Spleen (tissue), 7 donors: ENCODE results near the gene XRCC4.

ENCODE experiments used
- POLR2AphosphoS5 ChIP-seq, 3 donors: sonication (generic); formaldehyde crosslinking; IDR thresholded peaks; one replicate each; pipeline ENCODE4 v1.5.1; 2017; ENCODE audit warnings: antibody characterized with exemption in 3 of 3
- TF ChIP-seq, protein P1 (sequence below), 11 experiments: fragments of 200-600 bp in 7 of 11; fragments of 450-650 bp in 4 of 11; sonication (generic) in 4 of 11; IDR thresholded peaks in 8 of 11; conservative IDR thresholded peaks in 3 of 11; 1 replicate in 7 of 11; 2 replicates in 4 of 11; pipeline versions ENCODE4 v1.4.0 to v1.8.0; 2016 to 2021; ENCODE audit warnings: antibody characterized with exemption in 11 of 11, inconsistent platforms in 4 of 11, mild to moderate bottlenecking in 1 of 11
- donor health status: DM: no; HTN: no; CAD: no; lungs with moderate emphysema.
- donor health status: DM: no; HTN: no; CAD: no.
- donor health status: DM: no; HTN: no; CAD: no.

DNA sequence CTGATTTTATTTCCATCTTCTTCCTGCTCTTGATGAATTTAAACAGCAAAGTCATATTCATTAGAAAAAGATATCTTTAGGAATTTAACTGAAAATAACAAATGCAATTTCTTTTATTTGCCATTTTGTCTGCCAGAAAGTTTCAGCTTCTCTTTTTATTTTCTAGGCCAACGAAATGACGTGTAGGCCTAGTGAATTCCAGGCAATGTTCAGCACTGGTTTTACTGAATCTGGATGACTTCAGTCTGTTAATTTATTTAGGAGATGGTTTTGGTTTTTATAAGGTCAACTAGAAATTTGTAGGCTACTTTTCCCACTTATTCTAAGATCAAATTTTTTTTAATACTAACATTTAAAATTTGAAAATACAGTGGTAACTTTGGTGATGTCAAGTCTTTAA, 265.1 kb downstream of the XRCC4 start:
- TF ChIP-seq, protein P1, sequence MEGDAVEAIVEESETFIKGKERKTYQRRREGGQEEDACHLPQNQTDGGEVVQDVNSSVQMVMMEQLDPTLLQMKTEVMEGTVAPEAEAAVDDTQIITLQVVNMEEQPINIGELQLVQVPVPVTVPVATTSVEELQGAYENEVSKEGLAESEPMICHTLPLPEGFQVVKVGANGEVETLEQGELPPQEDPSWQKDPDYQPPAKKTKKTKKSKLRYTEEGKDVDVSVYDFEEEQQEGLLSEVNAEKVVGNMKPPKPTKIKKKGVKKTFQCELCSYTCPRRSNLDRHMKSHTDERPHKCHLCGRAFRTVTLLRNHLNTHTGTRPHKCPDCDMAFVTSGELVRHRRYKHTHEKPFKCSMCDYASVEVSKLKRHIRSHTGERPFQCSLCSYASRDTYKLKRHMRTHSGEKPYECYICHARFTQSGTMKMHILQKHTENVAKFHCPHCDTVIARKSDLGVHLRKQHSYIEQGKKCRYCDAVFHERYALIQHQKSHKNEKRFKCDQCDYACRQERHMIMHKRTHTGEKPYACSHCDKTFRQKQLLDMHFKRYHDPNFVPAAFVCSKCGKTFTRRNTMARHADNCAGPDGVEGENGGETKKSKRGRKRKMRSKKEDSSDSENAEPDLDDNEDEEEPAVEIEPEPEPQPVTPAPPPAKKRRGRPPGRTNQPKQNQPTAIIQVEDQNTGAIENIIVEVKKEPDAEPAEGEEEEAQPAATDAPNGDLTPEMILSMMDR (IDR thresholded peaks at IDR 0.05 in 8 of 11, conservative IDR thresholded peaks at IDR 0.05 in 3 of 11): no peak
- no peak for TF ChIP-seq POLR2AphosphoS5 (IDR thresholded peaks at IDR 0.05)
